ENCODE results near the gene RASSF8.

- TF ChIP-seq CTCF (IDR thresholded peaks at IDR 0.05): no peak
- TF ChIP-seq POLR2A (IDR thresholded peaks at IDR 0.05): no peak
Observed at GRCh38 chr12:25976289-25976688, 17.8 kb downstream of the RASSF8 start.
